GM23338 (cell line): Measurements from ENCODE around the gene RASGRP4. TPM values are rescaled to one million over a fixed set of nuclear protein-coding genes. Genes with fewer than 3 reads are reported as not detected.

Source experiments
- ATAC-seq: fragments of 200-7000 bp; cut with Tn5 transposase; 3 replicates; pipeline ENCODE4 v1.9.1; 2020
- DNase-seq: peaks from one replicate; pipeline ENCODE4 v3.0.0-alpha.2; 2015; ENCODE audit warnings: low spot score
- H2AFZ ChIP-seq: fragments of 200-600 bp; sonication (generic); 2 replicates; pipeline ENCODE4 v1.8.0; 2016; ENCODE audit warnings: antibody characterized with exemption, mild to moderate bottlenecking, moderate library complexity
- H3F3A ChIP-seq: fragments of 200-600 bp; sonication (generic); replicated peaks from 2 replicates; pipeline ENCODE4 v1.8.0; 2017; ENCODE audit warnings: antibody characterized with exemption, mixed run types, low read depth
- H3K27ac ChIP-seq: fragments of 200-600 bp; sonication (generic); 2 replicates; pipeline ENCODE4 v1.6.1; 2016; ENCODE audit warnings: low read depth
- H3K27me3 ChIP-seq: fragments of 200-600 bp; sonication (generic); 2 replicates; pipeline ENCODE4 v1.8.0; 2016; ENCODE audit warnings: mild to moderate bottlenecking, mixed run types, moderate library complexity; ENCODE audit not compliant: insufficient read depth
- H3K36me3 ChIP-seq: fragments of 200-600 bp; sonication (generic); 2 replicates; pipeline ENCODE4 v1.8.0; 2016; ENCODE audit warnings: mild to moderate bottlenecking; ENCODE audit not compliant: insufficient read depth
- H3K4me1 ChIP-seq: fragments of 200-600 bp; sonication (generic); 2 replicates; pipeline ENCODE4 v1.8.0; 2016; ENCODE audit warnings: mild to moderate bottlenecking, moderate library complexity; ENCODE audit not compliant: insufficient read depth
- H3K4me2 ChIP-seq: fragments of 200-600 bp; sonication (generic); 2 replicates; pipeline ENCODE4 v1.7.1; 2017; ENCODE audit warnings: mixed run types
- H3K4me3 ChIP-seq: fragments of 200-600 bp; sonication (generic); 2 replicates; pipeline ENCODE4 v1.6.1; 2016; ENCODE audit warnings: mixed run types
- H3K79me2 ChIP-seq: fragments of 200-600 bp; sonication (generic); replicated peaks from 2 replicates; pipeline ENCODE4 v1.8.0; 2017; ENCODE audit warnings: mild to moderate bottlenecking; ENCODE audit not compliant: insufficient read depth
- H3K9me2 ChIP-seq: fragments of 200-600 bp; sonication (generic); 2 replicates; pipeline ENCODE4 v1.8.0; 2017; ENCODE audit not compliant: insufficient read depth
- H4K20me1 ChIP-seq: fragments of 200-600 bp; sonication (generic); replicated peaks from 2 replicates; pipeline ENCODE4 v1.8.0; 2017; ENCODE audit warnings: mild to moderate bottlenecking; ENCODE audit not compliant: insufficient read depth
- H3K27ac Mint-ChIP-seq: 2 replicates; pipeline ENCODE4 v1.8.0; 2020; ENCODE audit warnings: inconsistent platforms, mild to moderate bottlenecking, moderate library complexity, mixed read lengths
- H3K27me3 Mint-ChIP-seq: 3 replicates; pipeline ENCODE4 v1.8.0; 2022; ENCODE audit warnings: low read depth, mild to moderate bottlenecking, moderate library complexity, mixed read lengths, inconsistent platforms; ENCODE audit not compliant: insufficient read depth, poor library complexity
- H3K36me3 Mint-ChIP-seq: 3 replicates; pipeline ENCODE4 v1.8.0; 2021; ENCODE audit warnings: low read depth, mild to moderate bottlenecking, inconsistent platforms, moderate library complexity, mixed read lengths
- H3K4me1 Mint-ChIP-seq: 3 replicates; pipeline ENCODE4 v1.8.0; 2020; ENCODE audit warnings: mild to moderate bottlenecking, inconsistent platforms, mixed read lengths
- H3K4me3 Mint-ChIP-seq: 3 replicates; pipeline ENCODE4 v1.8.0; 2021; ENCODE audit warnings: moderate library complexity, mild to moderate bottlenecking, inconsistent platforms, mixed read lengths
- H3K9me3 Mint-ChIP-seq: 3 replicates; pipeline ENCODE4 v1.8.0; 2020; ENCODE audit warnings: moderate library complexity, mild to moderate bottlenecking, inconsistent platforms, mixed read lengths
- CREB1 ChIP-seq: fragments of 250-450 bp; sonication (Bioruptor Pico); IDR thresholded peaks from 2 replicates; pipeline ENCODE4 v1.5.0; 2020; ENCODE audit warnings: low read depth, mild to moderate bottlenecking, moderate library complexity
- CTCF ChIP-seq, 2 experiments: fragments of 200-600 bp in 1 of 2; sonication (generic) in 1 of 2; conservative IDR thresholded peaks; 2 replicates each; pipeline versions ENCODE4 v1.5.1 to v1.6.1; 2016 to 2017; ENCODE audit warnings: antibody characterized with exemption in 2 of 2, low read depth in 2 of 2, mild to moderate bottlenecking in 2 of 2, moderate library complexity in 1 of 2
- EZH2 ChIP-seq: fragments of 200-600 bp; sonication (generic); IDR thresholded peaks from one replicate; pipeline ENCODE4 v1.8.0; 2017; ENCODE audit warnings: antibody characterized with exemption, mild to moderate bottlenecking, low read depth; ENCODE audit not compliant: unreplicated experiment
- EZH2phosphoT487 ChIP-seq: fragments of 200-600 bp; sonication (generic); IDR thresholded peaks from one replicate; pipeline ENCODE4 v1.8.1; 2018; ENCODE audit warnings: antibody characterized with exemption; ENCODE audit not compliant: unreplicated experiment
- JUNB ChIP-seq: IDR thresholded peaks from one replicate; pipeline ENCODE4 v1.6.1; 2016; ENCODE audit warnings: antibody characterized with exemption; ENCODE audit not compliant: unreplicated experiment
- NANOG ChIP-seq: IDR thresholded peaks from 2 replicates; pipeline ENCODE4 v1.6.1; 2016; ENCODE audit warnings: antibody characterized with exemption, borderline replicate concordance
- POLR2AphosphoS5 ChIP-seq: IDR thresholded peaks from 2 replicates; pipeline ENCODE4 v1.6.1; 2016; ENCODE audit warnings: antibody characterized with exemption, low read depth
- REST ChIP-seq: IDR thresholded peaks from one replicate; pipeline ENCODE4 v1.6.1; 2018; ENCODE audit warnings: antibody characterized with exemption; ENCODE audit not compliant: unreplicated experiment
- STAT1 ChIP-seq: IDR thresholded peaks from one replicate; pipeline ENCODE4 v1.6.1; 2016; ENCODE audit warnings: antibody characterized with exemption; ENCODE audit not compliant: unreplicated experiment
- ZNF114 ChIP-seq: fragments of 250-450 bp; sonication (Bioruptor Pico); IDR thresholded peaks from 2 replicates; pipeline ENCODE4 v1.5.0; 2020; ENCODE audit warnings: mild to moderate bottlenecking, moderate library complexity
- ZNF331 ChIP-seq: fragments of 250-450 bp; sonication (Bioruptor Pico); IDR thresholded peaks from 2 replicates; pipeline ENCODE4 v1.5.0; 2020; ENCODE audit warnings: low read depth, mild to moderate bottlenecking, moderate library complexity
- ZNF462 ChIP-seq: fragments of 250-450 bp; sonication (Bioruptor Pico); IDR thresholded peaks from 2 replicates; pipeline ENCODE4 v1.5.0; 2020; ENCODE audit warnings: mild to moderate bottlenecking, moderate library complexity
- polyA plus RNA-seq: library from polyadenylated mRNA; unstranded; fragments of >200 nt; fragmentation: Nextera tagmentation; extraction: Ambion mirVana; gene quantifications from 2 replicates; pipeline ENCODE4 v1.2.1, GENCODE V29; 2016
- total RNA-seq: library from RNA; depleted of rRNA; stranded (reverse); fragments of >200 nt; shearing (Covaris generic); gene quantifications from 2 replicates; pipeline ENCODE4 v1.2.3, GENCODE V29; 2014
- TF ChIP-seq, protein P1 (sequence below): IDR thresholded peaks from 2 replicates; pipeline ENCODE4 v1.6.1; 2016; ENCODE audit warnings: antibody characterized with exemption

Gene RASGRP4
- total and polyA plus RNA-seq, 2 experiments from 2014 or later, result 1.6 to 3.6 TPM

- no peaks in the 10 kb centered on the region for H3K27me3 ChIP-seq
- no peaks in the 10 kb centered on the region for H3K79me2 ChIP-seq
- no peak overlapping the region for H3K27ac Mint-ChIP-seq
- H2AFZ ChIP-seq, result no peak overlapping the region
- H3K4me3 Mint-ChIP-seq, result no peak overlapping the region
- no peak for TF ChIP-seq ZNF114
- no peak for TF ChIP-seq NANOG
- TF ChIP-seq EZH2, result no peak
- TF ChIP-seq CTCF (conservative IDR thresholded peaks at IDR 0.05; ENCODE audit: low read depth in 2 of 2), result no peak
- no peak for TF ChIP-seq POLR2AphosphoS5
- no peak for TF ChIP-seq ZNF462 (CRISPR knock-in tag)
- no peak for TF ChIP-seq EZH2phosphoT487
- TF ChIP-seq STAT1, result no peak
- TF ChIP-seq, protein P1, sequence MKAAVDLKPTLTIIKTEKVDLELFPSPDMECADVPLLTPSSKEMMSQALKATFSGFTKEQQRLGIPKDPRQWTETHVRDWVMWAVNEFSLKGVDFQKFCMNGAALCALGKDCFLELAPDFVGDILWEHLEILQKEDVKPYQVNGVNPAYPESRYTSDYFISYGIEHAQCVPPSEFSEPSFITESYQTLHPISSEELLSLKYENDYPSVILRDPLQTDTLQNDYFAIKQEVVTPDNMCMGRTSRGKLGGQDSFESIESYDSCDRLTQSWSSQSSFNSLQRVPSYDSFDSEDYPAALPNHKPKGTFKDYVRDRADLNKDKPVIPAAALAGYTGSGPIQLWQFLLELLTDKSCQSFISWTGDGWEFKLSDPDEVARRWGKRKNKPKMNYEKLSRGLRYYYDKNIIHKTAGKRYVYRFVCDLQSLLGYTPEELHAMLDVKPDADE, result no peak
- TF ChIP-seq CREB1 (CRISPR knock-in tag), result no peak
- TF ChIP-seq REST, result no peak
- no peak for TF ChIP-seq ZNF331 (CRISPR knock-in tag)
- no peak for TF ChIP-seq JUNB
- H3K9me3 Mint-ChIP-seq, result no peaks in the 10 kb centered on the region
- peaks cover 48% of the 10 kb centered on the region for H3K36me3 ChIP-seq
- H3K4me2 ChIP-seq, result no peak overlapping the region
- no peak for ATAC-seq
- no peak for DNase-seq
- H3K4me3 ChIP-seq, result no peak overlapping the region
- no peaks in the 10 kb centered on the region for H3K9me2 ChIP-seq
- H3K27ac ChIP-seq, result no peak overlapping the region
- H3K4me1 ChIP-seq, result no peaks in the 10 kb centered on the region
- no peaks in the 10 kb centered on the region for H3F3A ChIP-seq
- no peaks in the 10 kb centered on the region for H3K4me1 Mint-ChIP-seq
- H3K36me3 Mint-ChIP-seq, result peaks cover 78% of the 10 kb centered on the region
- peaks cover 6% of the 10 kb centered on the region; the same call in 1 of the 2 replicates for H4K20me1 ChIP-seq
- H3K27me3 Mint-ChIP-seq, result peaks cover 3% of the 10 kb centered on the region
Measured at GRCh38 chr19:38458991-38459390, 33.0 kb upstream of the RASGRP4 start.
